GM18517 (cell line): ENCODE results near the gene S100A12.
"Not testable (repeated sequence)": the region's sequence is repeated elsewhere in the genome, so short reads cannot be mapped to it uniquely, and the experiment has no call there.

ENCODE experiments used
- ATAC-seq: cut with Tn5 transposase; IDR thresholded peaks from one replicate; pipeline ENCODE4 v1.9.1; 2021; ENCODE audit warnings: mild to moderate bottlenecking, moderate library complexity; ENCODE audit not compliant: unreplicated experiment

The S100A12 gene

GRCh38 chr1:153354515-153355193 lies 20.8 kb downstream of the S100A12 start:
- ATAC-seq: no peak

- no peak for ATAC-seq
Measured at GRCh38 chr1:153353226-153353947, 22.0 kb downstream of the S100A12 start.

GRCh38 chr1:153352523-153352922 lies 22.9 kb downstream of the S100A12 start:
- no peak for ATAC-seq

- ATAC-seq: no peak
Measured at GRCh38 chr1:153350321-153350957, 25.0 kb downstream of the S100A12 start.

- ATAC-seq: no peak
Measured at GRCh38 chr1:153349363-153350320, 25.8 kb downstream of the S100A12 start.

GRCh38 chr1:153348511-153349362 lies 26.7 kb downstream of the S100A12 start, which contains the start of gene PGLYRP4:
TSS of gene PGLYRP4 (minus strand) at chr1:153348841. CDS start at chr1:153347932, 909 bp downstream.
- ATAC-seq: no peak

GRCh38 chr1:153347856-153348255 lies 27.6 kb downstream of the S100A12 start:
- ATAC-seq: no peak

- not testable (repeated sequence) for ATAC-seq
Measured at GRCh38 chr1:153347049-153347448, 28.4 kb downstream of the S100A12 start.

GRCh38 chr1:153346077-153346723 lies 29.2 kb downstream of the S100A12 start:
- no peak for ATAC-seq

- no peak for ATAC-seq
Measured at GRCh38 chr1:153345187-153346076, 30.0 kb downstream of the S100A12 start.

- ATAC-seq: no peak
Measured at GRCh38 chr1:153344718-153345025, 30.7 kb downstream of the S100A12 start.

- ATAC-seq: no peak
Measured at GRCh38 chr1:153343811-153344717, 31.4 kb downstream of the S100A12 start.

- ATAC-seq: no peak
Measured at GRCh38 chr1:153343040-153343681, 32.3 kb downstream of the S100A12 start.

GRCh38 chr1:153342178-153342577 lies 33.2 kb downstream of the S100A12 start:
- ATAC-seq: no peak

- ATAC-seq: no peak
Measured at GRCh38 chr1:153341431-153341934, 33.9 kb downstream of the S100A12 start.

GRCh38 chr1:153340356-153340755 lies 35.1 kb downstream of the S100A12 start:
- no peak for ATAC-seq

- no peak for ATAC-seq
Measured at GRCh38 chr1:153339802-153340201, 35.6 kb downstream of the S100A12 start.
